ENCODE data around the gene FOXQ1. TPM values are rescaled to one million over a fixed set of nuclear protein-coding genes. Genes with fewer than 3 reads are reported as not detected.

FOXQ1 gene
- not detected in 2 replicates for total RNA-seq (2013; cell fraction: nucleolus; rRNA removed)
- total RNA-seq (2014; rRNA removed) (not detected in 2 replicates), total RNA-seq (2014; rRNA removed; fragmentation: Illumina TruSeq; extraction: Trizol) (not detected in 2 replicates), total RNA-seq (2021) (0.08 TPM in 1 of 2 replicates, not detected in the other), polyA plus RNA-seq (2011; rRNA removed) (not detected in 2 replicates), polyA plus RNA-seq (2014; fragmentation: Illumina TruSeq; extraction: Trizol) (not detected in 2 replicates), polyA plus RNA-seq (2014; fragmentation: Nextera tagmentation; extraction: Ambion mirVana) (not detected), polyA plus RNA-seq (2014; rRNA removed) (not detected in 2 replicates), polyA plus RNA-seq (2016; fragmentation: Nextera tagmentation; extraction: Ambion mirVana) (not detected), polyA minus RNA-seq (2011; rRNA and poly(A)+ RNA removed) (not detected in 2 replicates), Bru-seq, nascent RNA (percentile 29 among the genes with signal in this experiment), BruChase-seq, experiment 1, labeled RNA remaining after a 6-hour chase (percentile 25 among the genes with signal in this experiment), BruChase-seq, experiment 2, labeled RNA remaining after a 2-hour chase (percentile 17 among the genes with signal in this experiment)
- not detected for polyA plus RNA-seq (2011; ENCODE audit: low read depth)
- not detected in 2 replicates for polyA plus RNA-seq (2011; cell fraction: cytosol; rRNA removed)
- polyA plus RNA-seq (2011; cell fraction: nucleus; rRNA removed): not detected in 2 replicates
- not detected in 2 replicates for polyA plus RNA-seq (2012)
- 0.62 TPM in 1 of 2 replicates, not detected in the other for polyA minus RNA-seq (2011; cell fraction: cytosol; rRNA and poly(A)+ RNA removed)
- polyA minus RNA-seq (2011; cell fraction: nucleus; rRNA and poly(A)+ RNA removed): not detected in 2 replicates
- long read RNA-seq, experiment 1: 0 reads
- long read RNA-seq, experiment 2: 0 reads

- H3K4me2 ChIP-seq (ENCODE audit: control insufficient read depth, insufficient read depth): 0 out of 2 replicates have a peak within 1 kb of the TSS, but pooled peaks have one; percentile 3
- SMC1A ChIA-PET (ENCODE audit: uncharacterized antibody, unreplicated experiment): no interaction called here
- no peak within 1 kb of the TSS for H3K27ac ChIP-seq (ENCODE audit: control insufficient read depth, insufficient read depth)
- no peak within 1 kb of the TSS for H3K4me3 ChIP-seq
- DNase-seq (ENCODE audit: low read depth, low spot score): no peak
- CTCF ChIA-PET: no interaction called here
- TF ChIP-seq STAT1 (conservative IDR thresholded peaks at IDR 0.05): no peak
- TF ChIP-seq, protein P1, sequence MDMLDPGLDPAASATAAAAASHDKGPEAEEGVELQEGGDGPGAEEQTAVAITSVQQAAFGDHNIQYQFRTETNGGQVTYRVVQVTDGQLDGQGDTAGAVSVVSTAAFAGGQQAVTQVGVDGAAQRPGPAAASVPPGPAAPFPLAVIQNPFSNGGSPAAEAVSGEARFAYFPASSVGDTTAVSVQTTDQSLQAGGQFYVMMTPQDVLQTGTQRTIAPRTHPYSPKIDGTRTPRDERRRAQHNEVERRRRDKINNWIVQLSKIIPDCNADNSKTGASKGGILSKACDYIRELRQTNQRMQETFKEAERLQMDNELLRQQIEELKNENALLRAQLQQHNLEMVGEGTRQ (IDR thresholded peaks at IDR 0.05; ENCODE audit: borderline replicate concordance, low read depth, low read length): no peak
- TF ChIP-seq CEBPB (IDR thresholded peaks at IDR 0.05; ENCODE audit: borderline replicate concordance in 1 of 2, low read depth in 2 of 2, low read length in 2 of 2): no peak
- no peak for TF ChIP-seq RAD21 (IDR thresholded peaks at IDR 0.05; ENCODE audit: insufficient read depth, low read depth, low read length)
- TF ChIP-seq CREM (IDR thresholded peaks at IDR 0.05; ENCODE audit: low read depth): no peak
- no peak for TF ChIP-seq WRNIP1 (IDR thresholded peaks at IDR 0.05; ENCODE audit: borderline replicate concordance, low read depth, low read length)
- TF ChIP-seq ZNF207 (IDR thresholded peaks at IDR 0.05; ENCODE audit: borderline replicate concordance): no peak
- no peak for TF ChIP-seq KDM1A (IDR thresholded peaks at IDR 0.05; ENCODE audit: borderline replicate concordance)
- TF ChIP-seq ZBTB11 (CRISPR knock-in tag; IDR thresholded peaks at IDR 0.05): no peak
- no peaks in the 10 kb centered on the region for H3K79me2 ChIP-seq (ENCODE audit: control insufficient read depth, insufficient read depth, low read length)
- no peak within 1 kb of the TSS for H2AFZ ChIP-seq (ENCODE audit: control insufficient read depth, low read depth, low read length)
- RAD21 ChIA-PET (ENCODE audit: unreplicated experiment): no interaction called here
- H3K27me3 ChIP-seq (replicated peaks in 1 of 2; ENCODE audit: control insufficient read depth in 2 of 2, insufficient read depth in 2 of 2, low read length in 1 of 2): peaks cover 5 to 21% of the 10 kb centered on the region in 2 experiments
- H3K9ac ChIP-seq (ENCODE audit: control insufficient read depth, insufficient read depth, low read length): no peak within 1 kb of the TSS
- no peak for ATAC-seq
- POLR2A ChIA-PET: no interaction called here
- no peaks in the 10 kb centered on the region for H4K20me1 ChIP-seq (ENCODE audit: control insufficient read depth, insufficient read depth)
- H3K9me3 ChIP-seq (replicated peaks; ENCODE audit: control insufficient read depth, insufficient read depth, low read length): no peaks in the 10 kb centered on the region; the same call in 2 of the 3 replicates
- H3K36me3 ChIP-seq (ENCODE audit: control insufficient read depth in 2 of 2, insufficient read depth in 2 of 2, low read length in 1 of 2): no peaks in the 10 kb centered on the region
- in situ Hi-C loops (cut with MboI): no loop called here
- intact Hi-C loops (cut with micrococcal nuclease; ENCODE audit: unreplicated experiment): no loop called here
- 2% methylated on average over 47 of the region's 75 CpGs for WGBS (ENCODE audit: insufficient coverage, insufficient replicate concordance, low lambda C conversion rate, missing lambda C conversion rate)
- no peak for FAIRE-seq
- H3K4me1 ChIP-seq (ENCODE audit: control insufficient read depth, insufficient read depth, low read length): no peaks in the 10 kb centered on the region
- BruUV-seq (replicated peaks): no TSS peak
These were observed at the start of gene FOXQ1 for GRCh38 chr6:1311400-1312202. Gene FOXQ1, plus strand, starts transcription at chr6:1312098. Its CDS starts 607 bp downstream, at chr6:1312705.
